C4-2B (cell line): ENCODE data around the gene HBQ1.

Experiments used
- H3K27ac ChIP-seq: fragments of 450-650 bp; 2 replicates; pipeline ENCODE4 v1.5.1; 2017
- CTCF ChIP-seq: fragments of 450-650 bp; conservative IDR thresholded peaks from 2 replicates; pipeline ENCODE4 v1.5.1; 2017; ENCODE audit warnings: mild to moderate bottlenecking
- ZFX ChIP-seq: fragments of 450-650 bp; IDR thresholded peaks from 2 replicates; pipeline ENCODE4 v1.6.1; 2017

Gene HBQ1

GRCh38 chr16:185691-186090, 5.4 kb downstream of the HBQ1 start:
- H3K27ac ChIP-seq: no peak overlapping the region
- TF ChIP-seq CTCF: no peak
- no peak for TF ChIP-seq ZFX

- TF ChIP-seq ZFX (no peak), CTCF (no peak)
- no peak overlapping the region for H3K27ac ChIP-seq
Measured at GRCh38 chr16:187330-187729, 7.1 kb downstream of the HBQ1 start.

- H3K27ac ChIP-seq: no peak overlapping the region
- TF ChIP-seq ZFX (no peak), CTCF (no peak; the same call in 1 of the 2 replicates)
Measured at GRCh38 chr16:188674-189073, 8.4 kb downstream of the HBQ1 start.

GRCh38 chr16:189604-190186, 9.4 kb downstream of the HBQ1 start:
- H3K27ac ChIP-seq: no peak overlapping the region
- no peak for TF ChIP-seq CTCF
- TF ChIP-seq ZFX: no peak

- TF ChIP-seq ZFX (no peak), CTCF (no peak)
- no peak overlapping the region for H3K27ac ChIP-seq
Measured at GRCh38 chr16:191831-192230, 11.6 kb downstream of the HBQ1 start.

GRCh38 chr16:192686-193085, 12.4 kb downstream of the HBQ1 start:
- TF ChIP-seq CTCF (no peak), ZFX (no peak)
- no peak overlapping the region for H3K27ac ChIP-seq

- TF ChIP-seq ZFX (no peak), CTCF (no peak)
- H3K27ac ChIP-seq: no peak overlapping the region
Measured at GRCh38 chr16:193441-193840, 13.2 kb downstream of the HBQ1 start.
